Measurements from ENCODE around the gene CFAP300.

Gene CFAP300

DNA sequence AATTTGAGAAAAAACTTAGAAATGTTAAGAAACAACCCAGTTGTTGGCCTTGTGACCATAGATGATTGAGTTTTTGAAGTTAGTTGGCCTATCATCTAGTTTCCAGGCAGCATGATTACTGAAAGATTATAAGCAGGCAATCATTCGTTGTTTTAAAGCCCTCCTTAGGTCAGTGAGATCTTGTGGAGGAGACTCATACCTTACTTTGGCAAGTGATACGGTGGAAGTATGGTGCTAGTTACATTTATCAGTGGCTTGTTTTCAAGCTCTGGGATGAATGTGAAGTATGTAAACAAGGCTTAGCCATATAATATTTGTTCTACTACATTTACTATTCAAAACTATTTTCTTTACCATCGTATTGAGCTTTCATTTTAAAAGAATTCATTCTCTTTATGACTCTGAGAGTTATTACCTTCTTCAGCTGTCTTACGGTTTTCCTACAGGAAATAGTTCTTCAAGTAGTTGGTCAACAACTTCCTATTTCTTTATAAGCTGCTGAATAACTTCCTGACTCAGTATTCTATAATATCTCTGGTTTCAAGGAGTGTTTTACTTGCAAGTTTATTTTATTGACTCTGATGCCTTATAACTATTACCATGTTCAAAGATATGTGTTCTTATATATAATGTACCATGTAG is 70.4 kb downstream of the CFAP300 start:
- no peak overlapping the region for H3K4me3 ChIP-seq (ENCODE audit: low read depth, low read length)
- no peak for TF ChIP-seq CTCF (IDR thresholded peaks at IDR 0.05; ENCODE audit: low read depth, low read length, missing control alignments)
- DNase-seq (ENCODE audit: low read depth), result no peak
- in situ Hi-C loops (cut with HindIII; ENCODE audit: low sequenced_read_pairs), result no loop called here

DNA sequence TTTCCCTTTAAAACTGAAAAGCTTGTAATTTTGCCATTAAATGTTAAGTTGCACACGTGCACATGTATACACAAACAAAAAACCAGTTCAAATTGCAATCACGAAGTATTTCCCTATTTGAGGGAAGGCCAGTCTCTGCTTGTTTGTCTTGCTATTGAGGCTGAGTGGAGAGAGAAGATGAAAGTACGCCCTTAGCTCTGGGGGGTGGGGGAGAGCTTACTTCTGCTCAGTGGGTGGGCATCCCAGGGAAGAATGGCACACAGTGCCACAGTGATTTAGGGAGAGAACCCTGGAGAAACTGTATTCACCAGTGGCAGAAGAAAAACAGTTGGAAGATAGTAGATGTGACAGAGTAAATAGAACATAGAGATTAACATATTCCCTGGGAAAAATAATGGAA is 71.7 kb downstream of the CFAP300 start:
- no peak for TF ChIP-seq CTCF (IDR thresholded peaks at IDR 0.05; ENCODE audit: low read depth, low read length, missing control alignments)
- no peak overlapping the region for H3K4me3 ChIP-seq (ENCODE audit: low read depth, low read length)
- DNase-seq (ENCODE audit: low read depth), result no peak
- in situ Hi-C loops (cut with HindIII; ENCODE audit: low sequenced_read_pairs), result no loop called here

DNA sequence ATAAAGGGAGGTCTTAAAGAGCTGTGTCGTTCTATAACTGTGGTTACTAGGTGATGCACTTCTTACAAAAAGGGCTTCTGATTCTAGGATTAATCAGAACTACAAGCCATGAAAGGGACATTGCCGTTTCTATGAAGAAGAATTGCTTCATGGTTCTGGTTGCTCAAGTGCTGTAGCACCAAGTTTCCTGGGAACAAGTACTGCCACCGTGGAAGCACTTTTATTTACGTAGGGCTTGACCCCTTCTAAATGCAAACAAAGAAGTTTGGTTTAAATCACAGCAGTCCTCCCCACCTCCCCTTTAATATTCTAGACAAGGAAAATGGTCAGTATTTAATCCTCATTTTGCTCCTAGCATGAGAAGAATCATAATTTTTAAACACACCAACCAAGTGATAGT is 72.8 kb downstream of the CFAP300 start:
- H3K4me3 ChIP-seq (ENCODE audit: low read depth, low read length), result no peak overlapping the region
- TF ChIP-seq CTCF (IDR thresholded peaks at IDR 0.05; ENCODE audit: low read depth, low read length, missing control alignments), result no peak
- in situ Hi-C loops (cut with HindIII; ENCODE audit: low sequenced_read_pairs), result no loop called here
- no peak for DNase-seq (ENCODE audit: low read depth)

DNA sequence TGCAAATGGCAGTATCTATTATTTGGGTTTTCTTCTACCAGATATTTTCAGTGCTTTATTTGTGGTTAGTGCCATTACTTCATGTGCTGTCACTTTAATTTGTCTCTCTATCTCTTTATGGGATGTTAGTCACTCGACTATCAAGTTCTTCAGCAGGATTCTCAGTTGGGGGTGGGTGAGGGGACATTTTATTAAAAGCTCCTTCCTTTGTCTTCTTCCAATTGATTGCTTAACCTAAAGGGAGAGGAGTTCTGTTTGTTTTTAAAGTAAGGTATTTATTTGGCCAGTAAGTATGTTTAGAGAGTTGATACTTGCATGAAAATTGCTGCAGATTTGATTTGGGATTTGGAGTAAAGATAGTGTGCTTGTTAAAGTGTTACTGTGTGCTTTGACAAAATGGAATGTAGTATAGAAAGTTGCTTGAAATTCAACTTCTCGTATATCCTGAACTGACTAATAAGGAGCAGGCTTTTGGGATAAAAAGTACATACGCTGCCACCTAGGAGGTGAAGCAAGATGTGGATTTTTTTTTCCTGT is 73.3 kb downstream of the CFAP300 start:
- in situ Hi-C loops (cut with HindIII; ENCODE audit: low sequenced_read_pairs), result no loop called here
- TF ChIP-seq CTCF (IDR thresholded peaks at IDR 0.05; ENCODE audit: low read depth, low read length, missing control alignments), result no peak
- no peak for DNase-seq (ENCODE audit: low read depth)
- no peak overlapping the region for H3K4me3 ChIP-seq (ENCODE audit: low read depth, low read length)

DNA sequence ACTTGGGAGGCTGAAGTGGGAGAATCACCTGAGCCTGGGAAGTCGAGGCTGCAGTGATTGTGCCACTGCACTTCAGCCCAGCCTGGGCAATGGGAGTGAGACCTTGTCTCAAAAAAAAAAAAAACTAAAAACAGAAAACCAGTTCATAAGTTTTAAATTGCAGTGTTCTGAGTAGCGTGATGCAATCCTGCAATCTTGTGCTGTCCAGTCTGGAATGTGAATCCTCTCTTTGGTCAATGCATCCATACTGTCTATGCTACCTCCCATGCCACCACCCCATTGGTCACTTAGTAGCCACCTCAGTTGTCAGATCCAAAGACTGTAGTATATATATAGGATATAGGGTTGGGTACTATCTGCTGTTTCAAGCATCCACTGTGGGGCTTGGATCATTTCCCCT is 74.1 kb downstream of the CFAP300 start:
- no peak overlapping the region for H3K4me3 ChIP-seq (ENCODE audit: low read depth, low read length)
- TF ChIP-seq CTCF (IDR thresholded peaks at IDR 0.05; ENCODE audit: low read depth, low read length, missing control alignments), result no peak
- no peak for DNase-seq (ENCODE audit: low read depth)
- in situ Hi-C loops (cut with HindIII; ENCODE audit: low sequenced_read_pairs), result no loop called here

All from astrocyte of the cerebellum (primary cell).